Measurements from ENCODE around the gene EFEMP2. TPM values are rescaled to one million over a fixed set of nuclear protein-coding genes. Genes with fewer than 3 reads are reported as not detected.
A peak's percentile ranks its signal among the peaks of the same experiment; 100 is the strongest.

Gene EFEMP2
- polyA plus RNA-seq, 4 donors, result 102 to 212 (median 121) TPM

DNA sequence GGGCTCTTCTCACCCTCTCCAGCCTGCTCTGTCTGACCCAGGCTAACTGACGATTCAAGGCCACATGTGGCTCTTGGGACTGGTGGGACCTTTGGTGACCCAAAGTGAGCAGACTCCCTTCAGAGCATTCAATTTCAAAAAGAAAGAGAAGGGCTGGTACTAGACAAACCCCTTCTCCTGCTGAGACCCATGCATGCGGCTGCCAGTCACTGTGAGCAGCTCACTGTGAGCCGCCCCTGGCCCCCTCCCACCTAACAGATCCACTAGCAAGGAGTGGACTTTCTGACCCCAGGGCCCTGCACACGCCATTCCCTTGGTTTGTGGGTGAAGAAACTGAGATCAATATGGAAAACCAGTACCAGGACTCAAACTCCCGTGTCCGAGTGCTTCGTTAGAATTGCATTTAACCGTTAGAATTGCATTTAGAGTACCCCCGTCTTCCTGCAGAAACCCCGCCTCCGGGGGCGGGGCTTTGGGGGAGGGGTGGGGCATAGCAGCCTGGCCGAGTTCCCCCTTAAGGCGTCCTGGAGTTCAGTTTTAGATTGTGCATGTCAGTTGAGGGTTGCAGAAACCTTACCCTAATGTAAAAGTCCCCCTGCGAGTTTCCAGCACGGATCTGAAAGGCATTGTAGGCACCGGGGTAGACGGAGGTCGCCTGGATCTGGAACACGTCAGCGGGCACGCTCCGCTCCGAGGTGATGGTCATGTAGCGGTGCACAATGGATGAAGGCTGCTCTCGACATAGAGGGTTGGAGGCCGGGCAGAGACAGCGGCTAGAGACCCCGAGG is 5.1 kb downstream of the EFEMP2 start:
- DNase-seq (ENCODE audit: low read depth in 4 of 4, low spot score in 3 of 4), result no peak

DNA sequence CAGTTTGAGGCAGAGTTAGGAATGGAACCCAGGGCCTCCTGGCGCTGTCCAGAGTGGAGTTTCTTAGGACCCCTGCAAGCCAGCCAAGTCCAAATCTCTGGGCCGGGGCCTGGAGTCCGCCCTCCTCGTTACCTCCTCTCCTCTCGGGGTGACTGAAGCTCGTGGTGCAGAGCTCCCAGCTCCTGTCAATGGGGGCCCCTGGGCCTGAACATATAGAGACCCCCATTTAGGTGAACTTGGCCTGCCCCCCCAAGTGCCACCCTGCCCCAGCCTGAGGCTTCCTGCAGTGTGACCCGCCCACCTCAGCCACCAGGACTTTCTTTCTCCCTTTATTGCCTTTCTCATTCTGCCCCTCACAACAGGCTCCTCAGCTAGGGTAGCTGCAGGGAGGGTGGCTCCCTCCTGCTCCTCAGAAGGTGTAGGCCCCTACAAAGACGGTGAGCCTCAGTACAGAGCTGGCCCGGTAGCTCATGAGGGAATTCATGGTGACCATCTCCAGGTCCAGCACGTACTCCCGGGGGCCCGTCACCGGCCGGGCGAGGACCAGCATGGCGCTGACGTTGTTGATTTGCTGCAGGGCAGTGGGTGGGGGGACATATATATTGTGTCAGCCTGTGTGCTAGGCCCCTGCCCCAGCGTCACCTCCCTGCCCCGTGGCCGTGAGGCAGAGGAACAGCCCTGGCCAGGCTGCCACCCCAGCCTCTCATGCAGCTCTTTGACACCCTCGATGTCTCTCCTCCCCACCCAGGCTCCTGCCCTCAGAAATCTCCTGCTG is 5.9 kb downstream of the EFEMP2 start:
- no peak for DNase-seq (ENCODE audit: low read depth in 4 of 4, low spot score in 3 of 4)

DNA sequence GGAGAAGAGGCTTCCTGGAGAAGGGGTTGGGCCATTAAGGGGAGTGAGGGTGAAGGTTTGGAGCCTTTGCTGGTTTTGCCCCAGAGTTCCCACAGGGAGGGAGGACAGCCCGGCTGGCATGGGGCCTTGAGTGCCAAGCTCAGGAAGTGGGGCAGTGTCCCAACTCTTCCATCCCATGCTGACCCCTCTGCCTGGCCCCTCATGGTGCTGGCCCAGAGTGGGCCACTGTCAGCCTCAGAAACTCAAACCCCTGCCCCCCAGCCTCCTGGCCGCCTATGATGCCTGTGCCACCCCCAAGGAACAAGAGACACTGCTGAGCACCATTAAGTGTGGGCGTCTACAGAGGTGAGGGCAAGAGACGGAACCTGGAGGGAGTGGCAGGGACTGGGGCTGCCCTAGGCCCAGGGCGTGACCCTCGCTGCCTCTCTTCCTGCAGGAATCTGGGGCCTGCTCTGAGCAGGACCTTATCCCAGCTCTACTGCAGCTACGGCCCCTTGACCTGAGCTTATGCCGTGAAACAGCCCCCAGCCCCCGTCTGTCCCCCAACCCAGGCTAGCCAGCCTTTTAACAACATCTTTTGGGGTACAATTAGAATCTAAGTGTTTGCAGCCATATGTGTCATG is 6.9 kb downstream of the EFEMP2 start:
- no peak for DNase-seq (ENCODE audit: low read depth in 4 of 4, low spot score in 3 of 4)

DNA sequence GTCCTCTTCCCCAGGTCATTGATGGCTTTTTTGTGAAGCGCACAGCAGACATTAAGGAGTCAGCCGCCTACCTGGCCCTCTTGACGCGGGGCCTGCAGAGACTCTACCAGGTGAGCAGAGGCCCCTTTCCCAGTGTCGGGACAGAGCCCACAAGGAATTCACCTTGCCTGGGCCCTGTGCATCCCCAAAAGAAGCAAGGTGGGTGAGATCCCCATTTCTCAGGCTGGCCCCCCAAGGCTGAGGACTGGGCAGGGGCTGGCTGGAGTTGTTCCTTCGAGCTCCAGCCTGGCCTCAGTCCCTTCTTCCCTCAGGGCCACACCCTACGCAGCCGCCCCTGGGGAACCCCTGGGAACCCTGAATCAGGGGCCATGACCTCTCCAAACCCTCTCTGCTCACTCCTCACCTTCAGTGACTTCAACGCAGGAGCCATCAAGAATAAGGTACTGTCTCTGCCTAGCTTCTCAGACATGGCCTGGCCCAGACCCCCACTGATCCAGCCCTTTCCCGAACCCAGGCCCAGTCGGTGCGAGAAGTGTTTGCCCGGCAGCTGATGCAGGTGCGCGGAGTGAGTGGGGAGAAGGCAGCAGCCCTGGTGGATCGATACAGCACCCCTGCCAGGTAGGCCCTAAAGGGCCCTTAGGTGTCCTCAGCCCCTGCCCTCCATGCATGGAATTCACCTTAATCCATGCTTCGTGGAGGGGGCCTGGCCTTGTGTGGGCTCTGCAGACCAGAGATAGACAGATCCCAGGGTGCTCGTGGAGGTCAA is 7.7 kb downstream of the EFEMP2 start:
- no peak for DNase-seq (ENCODE audit: low read depth in 4 of 4, low spot score in 3 of 4)

DNA sequence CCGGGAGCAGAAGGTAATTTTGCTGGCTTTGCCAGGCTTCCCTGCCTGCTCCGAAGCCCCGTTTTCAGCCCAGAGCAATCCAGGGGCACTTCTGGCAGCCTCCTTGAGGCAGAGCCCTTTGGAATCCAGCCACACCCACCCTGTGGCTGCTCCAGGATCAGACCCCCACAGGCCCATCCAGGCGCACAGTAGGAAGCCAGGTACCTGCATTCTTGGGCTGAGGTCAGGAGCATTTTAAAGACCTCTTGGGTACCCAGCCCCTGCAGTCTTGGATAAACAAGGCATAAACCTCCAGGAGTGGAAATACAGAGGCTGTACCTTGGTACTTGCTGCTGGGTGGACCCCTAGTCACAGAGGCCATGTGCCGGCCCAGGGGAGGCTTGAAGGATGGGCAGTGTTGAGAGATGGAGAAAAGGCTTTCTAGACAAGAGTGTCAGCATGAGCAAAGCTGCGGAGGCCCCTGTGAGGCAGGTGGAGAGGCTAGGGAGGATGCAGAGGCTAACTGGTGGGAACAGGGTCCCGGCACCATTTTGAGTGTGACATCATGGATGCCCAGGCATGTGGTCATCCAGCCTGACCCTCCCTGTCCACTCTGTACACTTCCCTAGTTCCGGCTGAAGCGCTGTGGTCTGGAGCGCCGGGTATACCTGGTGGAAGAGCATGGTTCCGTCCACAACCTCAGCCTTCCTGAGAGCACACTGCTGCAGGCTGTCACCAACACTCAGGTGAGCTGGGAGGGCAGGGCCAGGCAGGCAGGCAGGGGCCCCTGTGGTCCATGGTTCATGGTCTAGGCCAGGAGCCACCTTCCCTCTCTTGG is 8.5 kb downstream of the EFEMP2 start:
- DNase-seq (ENCODE audit: low read depth in 4 of 4, low spot score in 3 of 4), result no peak

DNA sequence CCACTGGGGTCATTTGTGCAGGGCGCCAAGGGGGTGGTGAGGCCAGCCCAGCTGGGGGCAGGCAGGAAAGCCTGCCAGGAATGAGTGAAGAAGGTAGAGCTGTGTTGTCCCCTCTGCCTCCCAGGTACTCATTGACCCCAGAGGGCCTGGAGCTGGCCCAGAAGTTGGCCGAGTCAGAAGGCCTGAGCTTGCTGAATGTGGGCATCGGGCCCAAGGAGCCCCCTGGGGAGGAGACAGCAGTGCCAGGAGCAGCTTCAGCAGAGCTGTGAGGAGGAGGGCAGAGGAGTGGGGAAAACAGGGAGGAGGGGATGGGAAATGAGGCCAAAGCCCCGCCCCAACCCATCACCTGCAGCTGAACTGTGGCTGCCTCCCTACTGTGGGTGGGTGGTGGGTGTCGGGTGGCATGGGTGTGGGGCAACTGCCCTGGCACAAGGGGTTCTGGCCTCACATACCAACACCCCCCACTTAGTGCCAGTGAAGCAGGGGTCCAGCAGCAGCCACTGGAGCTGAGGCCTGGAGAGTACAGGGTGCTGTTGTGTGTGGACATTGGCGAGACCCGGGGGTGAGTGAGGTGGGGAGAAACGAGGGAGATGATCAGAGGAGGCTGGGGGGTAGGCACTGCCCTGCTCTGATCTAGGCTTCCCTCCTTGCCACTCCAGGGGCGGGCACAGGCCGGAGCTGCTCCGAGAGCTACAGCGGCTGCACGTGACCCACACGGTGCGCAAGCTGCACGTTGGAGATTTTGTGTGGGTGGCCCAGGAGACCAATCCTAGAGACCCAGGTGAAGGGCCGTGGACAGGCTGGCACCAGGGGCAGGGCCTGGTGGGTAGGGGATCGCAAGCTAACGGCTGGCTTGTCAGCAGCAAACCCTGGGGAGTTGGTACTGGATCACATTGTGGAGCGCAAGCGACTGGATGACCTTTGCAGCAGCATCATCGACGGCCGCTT is 9.4 kb downstream of the EFEMP2 start:
- no peak for DNase-seq (ENCODE audit: low read depth in 4 of 4, low spot score in 3 of 4)

DNA sequence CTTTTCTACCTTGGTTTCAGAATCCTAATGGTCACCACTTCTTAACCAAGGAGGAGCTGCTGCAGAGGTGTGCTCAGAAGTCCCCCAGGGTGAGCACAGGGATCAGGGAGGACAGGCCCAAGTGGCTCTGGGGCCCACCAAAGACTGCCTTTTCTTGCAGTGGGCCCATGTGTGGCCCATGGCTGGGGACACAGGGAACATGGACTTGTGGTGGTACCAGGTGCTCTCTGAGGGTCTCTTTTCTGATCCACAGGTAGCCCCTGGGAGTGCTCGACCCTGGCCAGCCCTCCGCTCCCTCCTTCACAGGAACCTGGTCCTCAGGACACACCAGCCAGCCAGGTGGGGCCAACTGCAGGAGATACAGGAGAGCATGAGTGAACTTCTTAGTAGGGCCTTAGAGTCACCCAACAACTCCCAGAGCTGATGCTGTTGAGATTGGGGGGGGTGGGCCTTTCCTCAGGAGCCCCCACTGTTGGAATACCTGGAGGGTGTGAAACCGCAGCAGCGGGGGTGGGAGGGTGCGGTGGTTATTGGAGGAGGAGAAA is 10.3 kb downstream of the EFEMP2 start:
- no peak for DNase-seq (ENCODE audit: low read depth in 4 of 4, low spot score in 3 of 4)

DNA sequence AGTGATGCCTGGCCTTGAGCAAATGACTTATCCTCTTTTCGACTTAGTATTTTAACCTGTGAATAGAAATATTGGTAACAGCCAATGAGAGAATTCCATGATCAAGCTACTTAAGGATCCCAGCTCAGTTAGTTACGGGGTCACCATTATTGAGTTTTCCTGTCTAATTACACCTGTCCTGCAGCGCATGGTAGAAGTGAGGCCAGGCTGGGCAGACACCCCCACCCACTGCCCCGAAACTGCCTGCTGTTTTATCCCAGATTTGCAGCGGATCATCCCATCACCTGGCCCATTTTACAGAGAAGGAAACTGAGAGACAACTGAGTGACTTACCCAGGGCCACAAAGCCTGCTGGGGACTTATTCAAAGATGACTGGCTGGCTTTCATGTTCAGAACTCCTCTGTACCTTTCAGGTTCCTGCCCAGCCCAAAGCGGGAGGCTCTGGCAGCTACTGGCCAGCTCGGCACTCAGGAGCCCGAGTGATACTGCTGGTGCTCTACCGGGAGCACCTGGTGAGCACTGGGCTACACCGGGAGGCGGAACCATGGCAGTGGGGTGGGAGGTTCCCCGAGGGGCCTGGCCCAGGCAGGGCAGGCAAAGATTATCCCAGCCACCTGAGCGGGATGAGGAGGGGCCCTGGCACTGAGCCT is 10.9 kb downstream of the EFEMP2 start:
- DNase-seq (ENCODE audit: low read depth in 4 of 4, low spot score in 3 of 4), result no peak

DNA sequence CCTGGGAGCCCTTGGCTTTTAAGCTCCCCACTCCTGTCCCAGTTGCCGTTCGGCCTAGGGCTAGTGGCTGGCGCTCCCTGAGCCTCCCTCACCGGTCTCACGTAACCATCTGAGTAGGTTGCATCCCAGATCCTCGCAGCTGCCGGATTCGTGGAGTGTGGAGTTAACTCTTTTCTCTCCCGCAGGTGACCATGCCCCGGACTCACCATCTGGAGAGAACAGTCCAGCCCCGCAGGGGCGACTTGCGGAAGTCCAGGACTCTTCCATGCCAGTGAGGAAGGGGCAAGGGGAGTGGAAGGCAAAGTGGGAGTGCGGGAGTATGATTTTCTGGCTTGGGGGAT is 11.5 kb downstream of the EFEMP2 start:
- no peak for DNase-seq (ENCODE audit: low read depth in 4 of 4, low spot score in 3 of 4)

DNA sequence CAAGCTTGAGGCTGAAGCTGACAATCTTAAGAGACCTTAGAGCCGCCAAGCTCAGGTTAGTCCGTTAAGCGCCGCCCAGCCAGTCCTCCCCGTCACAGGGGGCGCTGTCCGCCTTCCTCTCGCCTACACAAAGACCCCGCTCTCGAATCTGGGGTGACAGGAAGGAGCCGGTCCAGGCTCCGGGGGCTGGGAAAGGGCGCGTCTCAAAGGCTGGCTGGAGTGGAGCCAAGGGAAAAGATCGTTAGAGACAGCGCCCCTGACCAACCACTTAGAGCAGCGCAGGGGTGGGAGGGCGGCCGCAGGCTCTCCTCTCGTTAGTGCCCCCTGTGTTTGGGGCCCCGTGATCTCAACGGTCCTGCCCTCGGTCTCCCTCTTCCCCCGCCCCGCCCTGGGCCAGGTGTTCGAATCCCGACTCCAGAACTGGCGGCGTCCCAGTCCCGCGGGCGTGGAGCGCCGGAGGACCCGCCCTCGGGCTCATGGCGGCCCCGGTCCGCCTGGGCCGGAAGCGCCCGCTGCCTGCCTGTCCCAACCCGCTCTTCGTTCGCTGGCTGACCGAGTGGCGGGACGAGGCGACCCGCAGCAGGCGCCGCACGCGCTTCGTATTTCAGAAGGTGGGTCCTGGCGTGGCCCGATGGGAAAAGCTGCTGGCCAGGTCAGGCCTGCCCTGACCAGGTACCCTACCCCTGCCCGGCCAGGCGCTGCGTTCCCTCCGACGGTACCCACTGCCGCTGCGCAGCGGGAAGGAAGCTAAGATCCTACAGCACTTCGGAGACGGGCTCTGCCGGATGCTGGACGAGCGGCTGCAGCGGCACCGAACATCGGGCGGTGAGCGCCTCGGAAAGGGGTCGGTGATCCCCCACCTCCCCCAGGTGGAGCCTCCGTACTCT is 12.1 kb downstream of the EFEMP2 start, which contains the start of gene MUS81:
TSS of gene MUS81 (plus strand) at position 156 of the 887 bp plus-strand sequence. CDS start at position 477, 321 bp downstream.
- DNase-seq (ENCODE audit: low read depth in 4 of 4, low spot score in 3 of 4), result peak; percentile 87 to 96 (median 92)

DNA sequence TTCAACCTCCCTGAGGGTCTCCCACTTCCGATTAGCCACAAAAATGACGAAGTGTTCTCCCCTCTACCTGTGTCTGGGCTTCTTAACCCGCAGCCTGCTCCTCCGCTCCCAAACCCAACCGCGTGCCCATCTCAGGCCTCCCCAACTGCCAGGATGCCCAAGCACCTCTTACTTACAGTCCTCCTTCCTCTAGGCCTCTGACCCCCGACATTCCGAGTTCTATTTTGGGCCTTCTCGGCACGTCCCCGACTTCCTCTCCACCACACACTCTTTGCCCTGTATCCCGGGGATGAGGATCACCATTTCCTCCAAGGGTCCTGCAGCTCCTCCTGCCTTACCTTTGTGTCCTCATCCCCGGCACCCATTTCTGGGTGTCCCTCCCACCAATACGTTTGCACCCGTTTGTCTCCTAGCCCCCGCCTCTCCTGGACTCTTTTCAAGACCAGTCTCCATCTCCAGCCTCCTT is 12.8 kb downstream of the EFEMP2 start:
- no peak for DNase-seq (ENCODE audit: low read depth in 4 of 4, low spot score in 3 of 4)

DNA sequence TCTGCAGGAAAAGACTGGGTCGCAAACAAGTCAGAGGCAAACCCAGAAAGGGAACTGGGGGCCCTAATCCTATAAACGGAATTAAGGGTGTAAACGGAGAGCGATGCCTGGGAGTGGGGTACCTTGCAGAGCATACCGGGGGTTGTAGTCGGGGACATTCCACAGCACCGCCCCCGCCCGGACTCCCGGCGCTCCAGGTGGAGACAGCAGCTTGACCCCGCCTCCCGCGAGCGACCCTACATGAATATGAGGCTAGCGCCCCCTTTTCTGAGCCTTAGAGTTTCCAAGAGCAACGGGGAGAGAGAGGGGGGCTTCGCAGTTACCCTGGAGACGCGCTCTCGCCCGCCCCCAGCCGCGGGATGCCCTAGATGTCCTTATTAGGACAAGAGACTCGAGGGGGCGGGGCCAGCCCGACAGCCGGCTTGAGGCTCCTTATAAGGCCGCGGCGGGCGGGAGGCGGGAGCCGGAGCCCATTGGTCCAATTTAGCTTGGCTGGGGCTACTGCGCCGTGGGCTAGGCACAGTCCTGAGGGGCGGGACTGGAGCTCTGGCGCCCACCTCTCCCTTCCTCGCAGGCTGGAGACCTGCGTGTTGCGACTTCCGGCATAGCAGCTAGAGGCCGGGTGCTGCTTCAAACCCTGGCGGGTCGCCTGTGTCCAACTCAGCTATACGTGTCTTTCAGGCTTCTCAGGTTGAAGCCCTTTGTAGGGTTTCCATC is 13.3 kb downstream of the EFEMP2 start:
- DNase-seq (ENCODE audit: low read depth in 4 of 4, low spot score in 3 of 4), result peak; percentile 90 to 96 (median 95)

DNA sequence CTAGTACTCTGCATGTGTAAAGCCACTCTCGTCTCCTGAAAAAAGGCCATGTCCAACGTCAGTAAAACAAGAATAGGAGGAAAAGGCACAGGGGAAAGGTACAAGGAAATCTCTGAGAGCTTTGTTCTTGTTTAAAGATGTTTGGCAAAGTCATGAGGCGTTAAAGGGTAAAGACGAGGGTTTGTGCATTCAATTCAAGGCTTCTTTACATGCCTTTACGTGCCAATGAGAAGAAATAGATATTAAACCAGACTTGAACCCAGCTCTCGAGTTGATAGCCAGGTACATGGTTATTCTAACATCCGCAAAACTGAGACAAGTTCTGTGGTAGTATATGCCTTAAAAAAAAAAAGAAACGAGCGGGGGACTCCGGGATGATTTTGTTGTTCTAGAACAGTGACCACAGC is 13.9 kb downstream of the EFEMP2 start:
- no peak for DNase-seq (ENCODE audit: low read depth in 4 of 4, low spot score in 3 of 4)

DNA sequence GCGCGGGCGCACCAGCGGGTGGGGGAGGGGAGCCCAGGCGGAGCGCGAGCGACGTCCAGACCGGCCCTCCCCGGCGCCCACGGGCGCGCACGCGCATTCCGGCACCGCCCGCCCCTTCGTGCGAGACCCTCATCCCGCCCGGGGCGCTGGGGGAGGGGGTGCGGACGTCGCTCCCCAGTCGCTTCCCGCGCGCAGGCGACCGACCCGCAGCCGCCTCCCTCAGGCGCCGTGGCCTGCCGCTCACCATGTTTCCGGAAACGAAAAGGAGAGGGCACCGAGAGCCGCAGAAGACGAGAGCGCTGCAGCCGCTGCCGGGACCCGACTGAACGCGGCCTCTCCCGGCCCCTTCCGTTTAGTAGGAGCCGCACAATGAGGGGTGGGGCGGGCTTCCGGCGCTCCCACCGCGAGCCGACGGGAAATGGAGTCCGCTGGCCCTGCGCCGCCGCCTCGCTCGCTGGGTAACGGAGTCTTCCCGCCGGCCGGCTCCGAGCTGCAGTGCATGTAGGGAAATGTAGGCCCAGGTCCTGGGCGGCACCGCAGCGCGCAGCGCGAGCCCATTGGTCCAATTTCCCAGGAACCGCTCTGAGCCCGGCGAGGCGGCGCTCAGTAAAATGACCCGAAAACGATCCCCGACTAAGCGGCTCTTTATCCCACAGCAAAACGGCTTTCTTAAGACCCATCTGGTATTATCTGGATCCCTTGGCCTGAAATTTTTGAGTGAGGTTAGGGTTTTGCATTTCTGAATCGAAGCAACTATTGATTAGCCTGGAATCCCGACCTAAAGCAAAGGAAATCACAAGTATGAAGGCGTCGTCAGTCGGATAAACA is 14.5 kb downstream of the EFEMP2 start, which contains the start of gene CFL1:
TSS of gene CFL1 (minus strand) at position 328 of the 828 bp plus-strand sequence. CDS start at position 247, 81 bp downstream.
- peak; percentile 87 to 92 (median 92) for DNase-seq (ENCODE audit: low read depth in 4 of 4, low spot score in 3 of 4)

DNA sequence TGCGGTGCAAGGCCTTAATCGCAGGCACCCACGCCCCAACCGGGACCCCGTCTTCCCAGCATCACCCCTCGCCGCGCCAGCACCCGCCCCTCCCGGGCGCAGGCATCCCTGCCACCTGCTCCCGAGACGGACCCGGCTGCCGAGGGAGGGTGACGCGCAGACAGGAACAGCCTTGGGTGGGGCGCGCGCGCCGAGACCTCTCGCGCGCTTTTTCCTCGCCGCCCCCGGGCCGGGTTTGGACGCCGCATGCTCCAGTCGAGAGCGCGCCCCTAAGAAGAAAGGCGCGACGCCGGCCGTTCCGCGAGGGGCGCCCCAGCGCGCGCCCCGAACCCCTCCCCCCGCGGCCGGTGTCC is 15.1 kb downstream of the EFEMP2 start:
- no peak for DNase-seq (ENCODE audit: low read depth in 4 of 4, low spot score in 3 of 4)
